HCT116 (cell line): ENCODE data around the gene HOXC12. TPM values are rescaled to one million over a fixed set of nuclear protein-coding genes. Genes with fewer than 3 reads are reported as not detected.

Experiments
- ATAC-seq: fragments of 200-7000 bp; cut with Tn5 transposase; 2 replicates; pipeline ENCODE4 v1.9.1; 2020; ENCODE audit warnings: mild to moderate bottlenecking, moderate library complexity
- BruUV-seq: library from RNA; stranded (reverse); fragments of 400-500 nt; replicated peaks from 2 replicates; lab custom pipeline; 2021; lab: Mats Ljungman, UMichigan
- CTCF ChIA-PET: fragments of 300-600 bp; sonication (Branson Sonifier 250); formaldehyde crosslinking; loops from one replicate; lab custom pipeline; 2021; ENCODE audit warnings: antibody characterized with exemption; lab: Charles Lee
- POLR2A ChIA-PET: fragments of 300-600, 350-600 bp; sonication (Branson Sonifier 250); formaldehyde crosslinking; loops from one replicate; lab custom pipeline; 2021; ENCODE audit warnings: antibody characterized with exemption; lab: Charles Lee
- RAD21 ChIA-PET, 2 experiments: fragments of 300-600 bp; sonication (Branson Sonifier 250); formaldehyde crosslinking; loops; one replicate each; lab custom pipeline; 2023; ENCODE audit warnings: low total read pairs in 2 of 2; ENCODE audit not compliant: uncharacterized antibody in 2 of 2, unreplicated experiment in 2 of 2, low non-redundant PET in 1 of 2; lab: Charles Lee
- DNase-seq: peaks from one replicate; pipeline ENCODE4 v3.0.0-alpha.2; 2010; ENCODE audit warnings: low read depth, low spot score
- H2AFZ ChIP-seq: fragments of 200-600 bp; shearing (Covaris generic), sonication (generic); 2 replicates; pipeline ENCODE4 v1.6.1; 2017; ENCODE audit warnings: low read depth, mixed run types, mixed read lengths, antibody characterized with exemption, low read length; ENCODE audit not compliant: poor library complexity, severe bottlenecking
- H3K27ac ChIP-seq: 2 replicates; pipeline ENCODE4 v1.5.1; 2012; ENCODE audit warnings: low read depth, low read length
- H3K27me3 ChIP-seq: fragments of 200-600 bp; sonication (generic); 2 replicates; pipeline ENCODE4 v1.6.1; 2016; ENCODE audit warnings: mixed run types, low read length, mixed read lengths; ENCODE audit not compliant: insufficient read depth
- H3K36me3 ChIP-seq, 2 experiments: fragments of 200-500 bp in 1 of 2; fragments of 200-600 bp in 1 of 2; sonication (Bioruptor generic) in 1 of 2; sonication (generic) in 1 of 2; 2 replicates each; pipeline versions ENCODE4 v1.5.1 to v1.6.1; 2014 to 2016; ENCODE audit warnings: low read length in 2 of 2, inconsistent platforms in 1 of 2, mixed read lengths in 1 of 2, mixed run types in 1 of 2; ENCODE audit not compliant: insufficient read depth in 2 of 2, control insufficient read depth in 1 of 2
- H3K4me1 ChIP-seq, 2 experiments: fragments of 200-600 bp in 1 of 2; sonication (generic) in 1 of 2; 2 replicates each; pipeline versions ENCODE4 v1.5.1 to v1.6.1; 2012 to 2017; ENCODE audit warnings: low read length in 2 of 2, inconsistent platforms in 1 of 2, mild to moderate bottlenecking in 1 of 2, mixed read lengths in 1 of 2, mixed run types in 1 of 2, moderate library complexity in 1 of 2; ENCODE audit not compliant: insufficient read depth in 2 of 2, control insufficient read depth in 1 of 2
- H3K4me2 ChIP-seq: fragments of 200-600 bp; sonication (generic); 2 replicates; pipeline ENCODE4 v1.6.1; 2017; ENCODE audit warnings: mixed run types, low read length, mixed read lengths
- H3K4me3 ChIP-seq, 2 experiments: fragments of 200-600 bp in 1 of 2; sonication (generic) in 1 of 2; replicated peaks in 1 of 2; 2 replicates each; pipeline ENCODE4 v1.5.1; 2011 to 2016; ENCODE audit warnings: low read length in 2 of 2, control low read depth in 1 of 2, low read depth in 1 of 2, mild to moderate bottlenecking in 1 of 2, mixed read lengths in 1 of 2, mixed run types in 1 of 2
- H3K79me2 ChIP-seq: fragments of 200-600 bp; sonication (generic); 2 replicates; pipeline ENCODE4 v1.6.1; 2017; ENCODE audit warnings: mild to moderate bottlenecking, mixed run types, low read length, moderate library complexity, mixed read lengths; ENCODE audit not compliant: insufficient read depth
- H3K9ac ChIP-seq: fragments of 200-600 bp; sonication (generic); 2 replicates; pipeline ENCODE4 v1.6.1; 2016; ENCODE audit warnings: low read length, mixed read lengths
- H3K9me2 ChIP-seq: fragments of 200-600 bp; sonication (generic), shearing (Covaris generic); 2 replicates; pipeline ENCODE4 v1.6.1; 2017; ENCODE audit warnings: mixed run types, mild to moderate bottlenecking, moderate library complexity; ENCODE audit not compliant: insufficient read depth
- H3K9me3 ChIP-seq, 2 experiments: fragments of 200-500 bp in 1 of 2; fragments of 200-600 bp in 1 of 2; sonication (Bioruptor generic) in 1 of 2; sonication (generic) in 1 of 2; 2 replicates each; pipeline ENCODE4 v1.6.1; 2014 to 2017; ENCODE audit warnings: low read length in 2 of 2, mixed read lengths in 2 of 2, inconsistent platforms in 1 of 2, low read depth in 1 of 2, mild to moderate bottlenecking in 1 of 2, mixed run types in 1 of 2, moderate library complexity in 1 of 2; ENCODE audit not compliant: control insufficient read depth in 1 of 2, insufficient read depth in 1 of 2
- H4K20me1 ChIP-seq: fragments of 200-600 bp; sonication (generic), shearing (Covaris generic); 2 replicates; pipeline ENCODE4 v1.6.1; 2017; ENCODE audit warnings: mixed run types, mild to moderate bottlenecking, moderate library complexity; ENCODE audit not compliant: insufficient read depth
- ATF3 ChIP-seq: IDR thresholded peaks from 2 replicates; pipeline ENCODE4 v1.6.1; 2012
- CBX3 ChIP-seq: IDR thresholded peaks from 2 replicates; pipeline ENCODE4 v1.6.1; 2012; ENCODE audit warnings: low read depth
- EGR1 ChIP-seq: IDR thresholded peaks from 2 replicates; pipeline ENCODE4 v1.6.1; 2012; ENCODE audit warnings: low read depth
- EZH2 ChIP-seq: fragments of 200-600 bp; sonication (generic); IDR thresholded peaks from 2 replicates; pipeline ENCODE4 v1.6.1; 2017; ENCODE audit warnings: antibody characterized with exemption, mixed run types
- EZH2phosphoT487 ChIP-seq: fragments of 200-600 bp; IDR thresholded peaks from 2 replicates; pipeline ENCODE4 v1.6.1; 2018; ENCODE audit warnings: antibody characterized with exemption, borderline replicate concordance
- JUND ChIP-seq: IDR thresholded peaks from 2 replicates; pipeline ENCODE4 v1.6.1; 2012
- MAX ChIP-seq: IDR thresholded peaks from 2 replicates; pipeline ENCODE4 v1.6.1; 2012
- POLR2AphosphoS5 ChIP-seq: IDR thresholded peaks from 2 replicates; pipeline ENCODE4 v1.6.1; 2011; ENCODE audit warnings: mild to moderate bottlenecking, low read depth, low read length, moderate library complexity
- RAD21 ChIP-seq: IDR thresholded peaks from 2 replicates; pipeline ENCODE4 v1.6.1; 2012; ENCODE audit warnings: low read depth, mild to moderate bottlenecking
- REST ChIP-seq: IDR thresholded peaks from 2 replicates; pipeline ENCODE4 v1.6.1; 2012; ENCODE audit warnings: low read depth
- SIN3A ChIP-seq: IDR thresholded peaks from 2 replicates; pipeline ENCODE4 v1.6.1; 2012; ENCODE audit warnings: low read depth
- SRF ChIP-seq: IDR thresholded peaks from 2 replicates; pipeline ENCODE4 v1.6.1; 2012; ENCODE audit warnings: low read depth
- ZNF274 ChIP-seq: fragments of 200-500 bp; sonication (Bioruptor generic); IDR thresholded peaks from 2 replicates; pipeline ENCODE4 v1.6.1; 2014; ENCODE audit warnings: mild to moderate bottlenecking, low read depth, low read length, inconsistent platforms
- intact Hi-C: fragments of 100-400 bp; cut with micrococcal nuclease; formaldehyde crosslinking; loops from 2 replicates; pipeline ENCODE4 v1.10.0; 2022
- total RNA-seq: library from RNA; stranded (reverse); gene quantifications from one replicate; pipeline ENCODE4 v1.2.1, GENCODE V29; 2021; ENCODE audit not compliant: unreplicated experiment
- TF ChIP-seq, protein P1 (sequence below), 3 experiments: fragments of 200-600 bp in 1 of 3; sonication (generic) in 1 of 3; IDR thresholded peaks in 2 of 3; conservative IDR thresholded peaks in 1 of 3; 2 replicates each; pipeline ENCODE4 v1.5.1; 2012 to 2017; ENCODE audit warnings: low read depth in 2 of 3, low read length in 2 of 3, antibody characterized with exemption in 1 of 3, borderline replicate concordance in 1 of 3, control low read depth in 1 of 3, mild to moderate bottlenecking in 1 of 3, mixed read lengths in 1 of 3, mixed run types in 1 of 3, moderate library complexity in 1 of 3; ENCODE audit not compliant: insufficient read depth in 1 of 3
- TF ChIP-seq, protein P2 (sequence below): IDR thresholded peaks from 2 replicates; pipeline ENCODE4 v1.6.1; 2011; ENCODE audit warnings: mild to moderate bottlenecking, low read length, moderate library complexity; ENCODE audit not compliant: insufficient replicate concordance; ENCODE audit errors: extremely low read depth

Gene HOXC12
- total RNA-seq, 1 experiment from 2014 or later = not detected

DNA sequence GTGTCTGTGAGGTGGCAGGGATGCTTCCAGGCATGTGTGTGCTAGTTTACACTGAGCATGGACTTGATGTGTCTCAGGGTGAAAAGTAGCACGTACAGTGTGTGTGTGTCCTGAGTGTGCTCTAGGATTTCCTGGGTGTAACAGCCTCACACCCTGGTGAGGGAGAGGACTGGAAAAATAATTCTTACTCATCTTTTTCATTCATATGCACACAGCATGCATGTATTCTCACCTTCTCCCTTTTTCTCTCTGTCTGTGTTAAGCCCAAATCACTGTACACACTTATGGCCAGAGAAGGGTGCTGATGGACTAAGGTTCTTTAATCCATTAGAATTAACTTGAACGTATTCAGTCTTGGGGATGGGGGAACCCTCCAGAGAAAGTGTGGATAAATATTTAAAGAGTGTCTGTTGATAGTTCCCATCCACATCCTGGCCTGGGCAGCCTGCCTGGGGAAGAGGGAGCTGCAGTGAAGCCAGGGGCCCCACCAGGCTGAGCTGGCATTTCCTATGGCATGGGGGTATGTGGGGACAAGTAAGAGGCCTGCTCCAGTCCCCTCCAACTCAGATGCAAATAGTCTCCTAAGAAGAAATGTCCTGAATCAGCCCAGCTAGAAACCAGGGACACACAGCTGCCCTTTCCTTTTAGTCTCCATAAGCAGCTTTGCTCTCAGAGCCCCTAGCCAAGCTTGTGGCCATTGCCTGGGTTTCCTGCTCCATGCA is 53.0 kb downstream of the HOXC12 start (continued):
- TF ChIP-seq ATF3 = no peak

DNA sequence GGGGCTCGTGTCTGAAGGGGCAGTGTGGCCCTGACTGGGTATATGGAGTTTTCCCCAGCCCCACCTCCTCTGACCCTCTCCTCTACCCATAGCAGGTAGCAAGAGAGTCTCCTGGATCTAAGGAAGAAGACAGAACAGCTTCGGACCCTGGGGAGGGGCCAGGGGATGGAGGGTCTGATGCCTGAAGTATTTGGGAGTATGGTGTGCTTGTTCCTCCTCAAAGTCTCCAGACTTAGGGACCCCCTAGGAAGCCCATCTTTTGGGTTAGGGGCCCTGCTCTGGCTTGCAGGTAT is 53.5 kb downstream of the HOXC12 start:
- intact Hi-C loops = no loop called here

More for the DNA sequence above, 53.5 kb downstream of the HOXC12 start:
- ChIA-PET CTCF (interaction anchor here (0.8 to 3.5 kb wide), 6 partner anchors 9 to 200 kb away, joined by 4 to 68 read pairs (median 6); partner anchors contain the start of gene HOXC5), RAD21 (interaction anchor here in 1 of 2 experiments (1.0 to 1.2 kb wide), 2 partner anchors 10 to 193 kb away, joined by 3 to 9 read pairs; no protein-coding TSS in a partner anchor), POLR2A (interaction anchor here (1.9 kb wide), 1 partner anchor 10 kb away, joined by 4 read pairs; no protein-coding TSS in a partner anchor)
- H3K4me2 ChIP-seq = no peak overlapping the region
- H3K9me3 ChIP-seq = no peaks in the 10 kb centered on the region
- BruUV-seq = no TSS peak
- no peak overlapping the region for H3K27ac ChIP-seq
- H3K79me2 ChIP-seq = 0 out of 2 replicates have a peak, but pooled peaks cover 3% of the 10 kb centered on the region
- TF ChIP-seq ATF3 = no peak
- TF ChIP-seq, protein P1, sequence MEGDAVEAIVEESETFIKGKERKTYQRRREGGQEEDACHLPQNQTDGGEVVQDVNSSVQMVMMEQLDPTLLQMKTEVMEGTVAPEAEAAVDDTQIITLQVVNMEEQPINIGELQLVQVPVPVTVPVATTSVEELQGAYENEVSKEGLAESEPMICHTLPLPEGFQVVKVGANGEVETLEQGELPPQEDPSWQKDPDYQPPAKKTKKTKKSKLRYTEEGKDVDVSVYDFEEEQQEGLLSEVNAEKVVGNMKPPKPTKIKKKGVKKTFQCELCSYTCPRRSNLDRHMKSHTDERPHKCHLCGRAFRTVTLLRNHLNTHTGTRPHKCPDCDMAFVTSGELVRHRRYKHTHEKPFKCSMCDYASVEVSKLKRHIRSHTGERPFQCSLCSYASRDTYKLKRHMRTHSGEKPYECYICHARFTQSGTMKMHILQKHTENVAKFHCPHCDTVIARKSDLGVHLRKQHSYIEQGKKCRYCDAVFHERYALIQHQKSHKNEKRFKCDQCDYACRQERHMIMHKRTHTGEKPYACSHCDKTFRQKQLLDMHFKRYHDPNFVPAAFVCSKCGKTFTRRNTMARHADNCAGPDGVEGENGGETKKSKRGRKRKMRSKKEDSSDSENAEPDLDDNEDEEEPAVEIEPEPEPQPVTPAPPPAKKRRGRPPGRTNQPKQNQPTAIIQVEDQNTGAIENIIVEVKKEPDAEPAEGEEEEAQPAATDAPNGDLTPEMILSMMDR (IDR thresholded peaks at IDR 0.05 in 2 of 3, conservative IDR thresholded peaks at IDR 0.05 in 1 of 3; ENCODE audit: borderline replicate concordance in 1 of 3, insufficient read depth in 1 of 3, low read depth in 2 of 3, low read length in 2 of 3) = no peak
- no peak for TF ChIP-seq RAD21
- no peak for TF ChIP-seq EGR1
- TF ChIP-seq CBX3 = no peak
- TF ChIP-seq EZH2phosphoT487 = no peak
- TF ChIP-seq MAX = no peak
- no peak for TF ChIP-seq POLR2AphosphoS5
- no peak for TF ChIP-seq SIN3A
- no peak for TF ChIP-seq SRF
- TF ChIP-seq EZH2 = no peak
- no peak for TF ChIP-seq ZNF274
- TF ChIP-seq JUND = no peak
- TF ChIP-seq, protein P2, sequence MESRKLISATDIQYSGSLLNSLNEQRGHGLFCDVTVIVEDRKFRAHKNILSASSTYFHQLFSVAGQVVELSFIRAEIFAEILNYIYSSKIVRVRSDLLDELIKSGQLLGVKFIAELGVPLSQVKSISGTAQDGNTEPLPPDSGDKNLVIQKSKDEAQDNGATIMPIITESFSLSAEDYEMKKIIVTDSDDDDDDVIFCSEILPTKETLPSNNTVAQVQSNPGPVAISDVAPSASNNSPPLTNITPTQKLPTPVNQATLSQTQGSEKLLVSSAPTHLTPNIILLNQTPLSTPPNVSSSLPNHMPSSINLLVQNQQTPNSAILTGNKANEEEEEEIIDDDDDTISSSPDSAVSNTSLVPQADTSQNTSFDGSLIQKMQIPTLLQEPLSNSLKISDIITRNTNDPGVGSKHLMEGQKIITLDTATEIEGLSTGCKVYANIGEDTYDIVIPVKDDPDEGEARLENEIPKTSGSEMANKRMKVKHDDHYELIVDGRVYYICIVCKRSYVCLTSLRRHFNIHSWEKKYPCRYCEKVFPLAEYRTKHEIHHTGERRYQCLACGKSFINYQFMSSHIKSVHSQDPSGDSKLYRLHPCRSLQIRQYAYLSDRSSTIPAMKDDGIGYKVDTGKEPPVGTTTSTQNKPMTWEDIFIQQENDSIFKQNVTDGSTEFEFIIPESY = no peak
- TF ChIP-seq REST = no peak
- no peaks in the 10 kb centered on the region for H4K20me1 ChIP-seq
- H3K9me2 ChIP-seq = no peaks in the 10 kb centered on the region
- no peak overlapping the region for H2AFZ ChIP-seq
- H3K4me3 ChIP-seq = no peak overlapping the region
- ATAC-seq = no peak
- no peak for DNase-seq
- peaks cover 0 to 8% of the 10 kb centered on the region in 2 experiments; a peak in 2 of 4 replicates for H3K4me1 ChIP-seq
- no peaks in the 10 kb centered on the region for H3K27me3 ChIP-seq
- H3K36me3 ChIP-seq = no peaks in the 10 kb centered on the region
- no peak overlapping the region for H3K9ac ChIP-seq
